ENCODE data around the gene ZNF239. TPM values are rescaled to one million over a fixed set of nuclear protein-coding genes. Genes with fewer than 3 reads are reported as not detected.

The ZNF239 gene
- total and polyA plus RNA-seq, 2 of the 8 experiments (the other 6 are each of a cell fraction or from before 2014, with no cell fraction given): 2.4 to 11.4 TPM

- Histone ChIP-seq H3K4me1 (replicated peaks in 1 of 4; ENCODE audit: control insufficient read depth in 3 of 4, insufficient read depth in 4 of 4, low read length in 3 of 4) (peaks cover 0 to 2% (median 0%) of the 10 kb centered on the region in 4 experiments; a peak in 1 of 7 replicates), H3K79me2 (ENCODE audit: control insufficient read depth in 1 of 2, insufficient read depth in 2 of 2, low read length in 2 of 2) (no peaks in the 10 kb centered on the region), H2AK5ac (ENCODE audit: low read depth, low read length) (no peak overlapping the region), H3K9me3 (ENCODE audit: insufficient read depth in 2 of 2, low read depth in 1 of 2, low read length in 1 of 2) (peaks cover 4 to 14% of the 10 kb centered on the region in 2 experiments; a peak in 3 of 4 replicates), H3K23ac (ENCODE audit: insufficient read length) (no peak overlapping the region), H3K4me3 (ENCODE audit: extremely low read depth in 1 of 4, insufficient read depth in 2 of 4, low read depth in 3 of 4, low read length in 4 of 4) (no peak overlapping the region), H3K18ac (ENCODE audit: extremely low read depth, low read length) (no peak overlapping the region), H3K4me2 (ENCODE audit: insufficient read depth in 1 of 2, low read depth in 2 of 2, low read length in 2 of 2) (no peak overlapping the region), H3K79me1 (ENCODE audit: low read depth, low read length) (no peaks in the 10 kb centered on the region), H4K8ac (ENCODE audit: extremely low read depth, insufficient read depth, low read length) (no peak overlapping the region), H3K14ac (ENCODE audit: insufficient read length) (no peak overlapping the region), H2AFZ (ENCODE audit: low read length) (no peak overlapping the region), H2BK20ac (ENCODE audit: low read length) (no peak overlapping the region), H3K23me2 (ENCODE audit: low read depth, low read length) (no peaks in the 10 kb centered on the region; the same call in 1 of the 2 replicates), H2BK15ac (ENCODE audit: low read length) (no peak overlapping the region), H3K27ac (ENCODE audit: low read depth, low read length) (no peak overlapping the region), H2BK12ac (ENCODE audit: low read depth, low read length) (no peak overlapping the region), H3K27me3 (replicated peaks in 1 of 4; ENCODE audit: control insufficient read depth in 3 of 4, extremely low read depth in 1 of 4, insufficient read depth in 3 of 4, low read length in 3 of 4) (peaks cover 0 to 5% (median 2%) of the 10 kb centered on the region in 4 experiments; a peak in 2 of 7 replicates), H4K5ac (ENCODE audit: insufficient read length, low read depth, low read length) (no peak overlapping the region), H4K20me1 (replicated peaks in 1 of 2; ENCODE audit: control insufficient read depth in 1 of 2, insufficient read depth in 2 of 2, low read length in 2 of 2) (no peaks in the 10 kb centered on the region), H3K4ac (replicated peaks; ENCODE audit: insufficient read length, low read depth, low read length) (no peak overlapping the region), H3K36me3 (ENCODE audit: control insufficient read depth in 2 of 4, insufficient read depth in 4 of 4, low read length in 3 of 4) (peaks cover 0 to 19% (median 4%) of the 10 kb centered on the region in 4 experiments; a peak in 4 of 8 replicates), H2BK5ac (ENCODE audit: low read depth, low read length) (no peak overlapping the region), H3K56ac (replicated peaks; ENCODE audit: insufficient read length, low read depth, low read length) (no peak overlapping the region), H3K9ac (replicated peaks in 1 of 4; ENCODE audit: extremely low read depth in 1 of 4, low read depth in 3 of 4, low read length in 3 of 4) (no peak overlapping the region), H2BK120ac (replicated peaks; ENCODE audit: low read depth, low read length) (no peak overlapping the region), H4K91ac (replicated peaks; ENCODE audit: insufficient read length, low read length) (no peak overlapping the region)
- ChIA-PET POLR2A (ENCODE audit: partially characterized antibody) (no interaction called here), CTCF (ENCODE audit: partially characterized antibody) (no interaction called here)
- DNase-seq (ENCODE audit: low read depth in 1 of 2, low spot score in 2 of 2): no peak
- no peak for FAIRE-seq
- TF ChIP-seq SP1 (IDR thresholded peaks at IDR 0.05; ENCODE audit: low read depth, low read length) (no peak), SAP30 (IDR thresholded peaks at IDR 0.05; ENCODE audit: insufficient read depth, insufficient replicate concordance, low read length) (no peak), RXRA (IDR thresholded peaks at IDR 0.05; ENCODE audit: insufficient read depth, low read depth, low read length) (no peak), CBX8 (IDR thresholded peaks at IDR 0.05; ENCODE audit: borderline replicate concordance, low read depth, low read length) (no peak), RAD21 (IDR thresholded peaks at IDR 0.05 in 1 of 2, conservative IDR thresholded peaks at IDR 0.05 in 1 of 2; ENCODE audit: low read depth in 2 of 2, low read length in 2 of 2) (no peak), YY1 (IDR thresholded peaks at IDR 0.05; ENCODE audit: low read depth, low read length) (no peak), BCL11A (IDR thresholded peaks at IDR 0.05; ENCODE audit: low read depth in 2 of 2, low read length in 2 of 2) (no peak), NRF1 (IDR thresholded peaks at IDR 0.05; ENCODE audit: low read depth, low read length) (no peak)
- TF ChIP-seq, protein P1, sequence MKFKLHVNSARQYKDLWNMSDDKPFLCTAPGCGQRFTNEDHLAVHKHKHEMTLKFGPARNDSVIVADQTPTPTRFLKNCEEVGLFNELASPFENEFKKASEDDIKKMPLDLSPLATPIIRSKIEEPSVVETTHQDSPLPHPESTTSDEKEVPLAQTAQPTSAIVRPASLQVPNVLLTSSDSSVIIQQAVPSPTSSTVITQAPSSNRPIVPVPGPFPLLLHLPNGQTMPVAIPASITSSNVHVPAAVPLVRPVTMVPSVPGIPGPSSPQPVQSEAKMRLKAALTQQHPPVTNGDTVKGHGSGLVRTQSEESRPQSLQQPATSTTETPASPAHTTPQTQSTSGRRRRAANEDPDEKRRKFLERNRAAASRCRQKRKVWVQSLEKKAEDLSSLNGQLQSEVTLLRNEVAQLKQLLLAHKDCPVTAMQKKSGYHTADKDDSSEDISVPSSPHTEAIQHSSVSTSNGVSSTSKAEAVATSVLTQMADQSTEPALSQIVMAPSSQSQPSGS (IDR thresholded peaks at IDR 0.05; ENCODE audit: low read length): no peak
- TF ChIP-seq, protein P2, sequence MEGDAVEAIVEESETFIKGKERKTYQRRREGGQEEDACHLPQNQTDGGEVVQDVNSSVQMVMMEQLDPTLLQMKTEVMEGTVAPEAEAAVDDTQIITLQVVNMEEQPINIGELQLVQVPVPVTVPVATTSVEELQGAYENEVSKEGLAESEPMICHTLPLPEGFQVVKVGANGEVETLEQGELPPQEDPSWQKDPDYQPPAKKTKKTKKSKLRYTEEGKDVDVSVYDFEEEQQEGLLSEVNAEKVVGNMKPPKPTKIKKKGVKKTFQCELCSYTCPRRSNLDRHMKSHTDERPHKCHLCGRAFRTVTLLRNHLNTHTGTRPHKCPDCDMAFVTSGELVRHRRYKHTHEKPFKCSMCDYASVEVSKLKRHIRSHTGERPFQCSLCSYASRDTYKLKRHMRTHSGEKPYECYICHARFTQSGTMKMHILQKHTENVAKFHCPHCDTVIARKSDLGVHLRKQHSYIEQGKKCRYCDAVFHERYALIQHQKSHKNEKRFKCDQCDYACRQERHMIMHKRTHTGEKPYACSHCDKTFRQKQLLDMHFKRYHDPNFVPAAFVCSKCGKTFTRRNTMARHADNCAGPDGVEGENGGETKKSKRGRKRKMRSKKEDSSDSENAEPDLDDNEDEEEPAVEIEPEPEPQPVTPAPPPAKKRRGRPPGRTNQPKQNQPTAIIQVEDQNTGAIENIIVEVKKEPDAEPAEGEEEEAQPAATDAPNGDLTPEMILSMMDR (IDR thresholded peaks at IDR 0.05; ENCODE audit: control extremely low read depth in 1 of 3, insufficient read depth in 1 of 3, low read depth in 1 of 3, low read length in 3 of 3): no peak
Observed at GRCh38 chr10:43610636-43611035, 36.2 kb upstream of the ZNF239 start.
